HCT116 (cell line): ENCODE data around the gene LCN10.

Experiments used
- CEBPB ChIP-seq: IDR thresholded peaks from 2 replicates; pipeline ENCODE4 v1.6.1; 2012; ENCODE audit warnings: low read depth
- CTCF ChIP-seq, 3 experiments: fragments of 200-600 bp in 1 of 3; sonication (generic) in 1 of 3; IDR thresholded peaks in 2 of 3; conservative IDR thresholded peaks in 1 of 3; 2 replicates each; pipeline ENCODE4 v1.5.1; 2012 to 2017; ENCODE audit warnings: low read depth in 2 of 3, low read length in 2 of 3, antibody characterized with exemption in 1 of 3, borderline replicate concordance in 1 of 3, control low read depth in 1 of 3, mild to moderate bottlenecking in 1 of 3, mixed read lengths in 1 of 3, mixed run types in 1 of 3, moderate library complexity in 1 of 3; ENCODE audit not compliant: insufficient read depth in 1 of 3
- EGR1 ChIP-seq: IDR thresholded peaks from 2 replicates; pipeline ENCODE4 v1.6.1; 2012; ENCODE audit warnings: low read depth
- EZH2 ChIP-seq: fragments of 200-600 bp; sonication (generic); IDR thresholded peaks from 2 replicates; pipeline ENCODE4 v1.6.1; 2017; ENCODE audit warnings: antibody characterized with exemption, mixed run types
- JUND ChIP-seq: IDR thresholded peaks from 2 replicates; pipeline ENCODE4 v1.6.1; 2012
- MAX ChIP-seq: IDR thresholded peaks from 2 replicates; pipeline ENCODE4 v1.6.1; 2012
- POLR2AphosphoS5 ChIP-seq: IDR thresholded peaks from 2 replicates; pipeline ENCODE4 v1.6.1; 2011; ENCODE audit warnings: mild to moderate bottlenecking, low read depth, low read length, moderate library complexity
- REST ChIP-seq: IDR thresholded peaks from 2 replicates; pipeline ENCODE4 v1.6.1; 2012; ENCODE audit warnings: low read depth
- SIN3A ChIP-seq: IDR thresholded peaks from 2 replicates; pipeline ENCODE4 v1.6.1; 2012; ENCODE audit warnings: low read depth
- YY1 ChIP-seq: IDR thresholded peaks from 2 replicates; pipeline ENCODE4 v1.6.1; 2011; ENCODE audit warnings: low read length, low read depth, moderate library complexity, mild to moderate bottlenecking; ENCODE audit not compliant: insufficient replicate concordance; ENCODE audit errors: extremely low read depth
- ZBTB33 ChIP-seq: IDR thresholded peaks from 2 replicates; pipeline ENCODE4 v1.6.1; 2011; ENCODE audit warnings: mild to moderate bottlenecking, low read length, moderate library complexity; ENCODE audit not compliant: insufficient replicate concordance; ENCODE audit errors: extremely low read depth
- ZFX ChIP-seq: fragments of 450-650 bp; IDR thresholded peaks from 2 replicates; pipeline ENCODE4 v1.6.1; 2017

- TF ChIP-seq ZFX (no peak), CTCF (IDR thresholded peaks at IDR 0.05 in 2 of 3, conservative IDR thresholded peaks at IDR 0.05 in 1 of 3; ENCODE audit: borderline replicate concordance in 1 of 3, insufficient read depth in 1 of 3, low read depth in 2 of 3, low read length in 2 of 3) (no peak), MAX (no peak), YY1 (no peak), EZH2 (no peak), POLR2AphosphoS5 (no peak), ZBTB33 (no peak), SIN3A (no peak), REST (no peak), EGR1 (no peak), JUND (no peak), CEBPB (no peak)
Measured at GRCh38 chr9:136695955-136696354, 46.8 kb downstream of the LCN10 start.
